Mucosa of stomach (tissue), 1 donor: ENCODE data around the gene PHLPP1.

Experiments
- H3K27me3 ChIP-seq: one replicate; pipeline ENCODE4 v1.7.0; 2013; ENCODE audit warnings: mild to moderate bottlenecking, low read length; ENCODE audit not compliant: control insufficient read depth, insufficient read depth
- H3K36me3 ChIP-seq: one replicate; pipeline ENCODE4 v1.7.0; 2013; ENCODE audit warnings: low read length; ENCODE audit not compliant: control insufficient read depth, insufficient read depth
- H3K4me1 ChIP-seq: one replicate; pipeline ENCODE4 v1.7.0; 2013; ENCODE audit warnings: mild to moderate bottlenecking, low read length; ENCODE audit not compliant: control insufficient read depth, insufficient read depth
- H3K4me3 ChIP-seq: one replicate; pipeline ENCODE4 v1.7.0; 2013; ENCODE audit warnings: low read length
- H3K9ac ChIP-seq: one replicate; pipeline ENCODE4 v1.7.0; 2013; ENCODE audit warnings: mild to moderate bottlenecking, low read length, moderate library complexity
- H3K9me3 ChIP-seq: one replicate; pipeline ENCODE4 v1.7.0; 2013; ENCODE audit warnings: mild to moderate bottlenecking, low read length, moderate library complexity; ENCODE audit not compliant: control insufficient read depth
- donor health status: Pancreatic carcinoma.

PHLPP1 gene

DNA sequence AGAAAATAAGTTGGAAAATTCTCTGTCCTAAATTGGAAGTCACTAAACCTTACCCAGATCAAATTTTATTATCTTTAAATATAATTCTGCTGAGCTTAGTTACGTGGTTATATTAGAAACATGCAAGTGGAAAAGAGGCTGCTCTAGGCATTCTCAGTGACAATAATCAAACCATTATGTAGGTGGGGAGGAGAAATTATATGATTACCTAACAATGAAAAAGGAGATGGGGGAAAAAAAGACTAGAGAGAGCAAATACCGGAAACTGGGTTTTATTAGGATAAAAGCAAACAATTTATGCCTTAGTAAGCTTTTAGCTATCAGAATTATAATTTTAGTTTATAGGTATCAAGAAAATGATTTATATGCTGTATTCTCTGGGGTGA is 53.2 kb downstream of the PHLPP1 start:
- H3K9me3 ChIP-seq = no peaks in the 10 kb centered on the region
- H3K36me3 ChIP-seq = no peaks in the 10 kb centered on the region
- peaks cover 11% of the 10 kb centered on the region for H3K4me1 ChIP-seq
- H3K27me3 ChIP-seq = no peaks in the 10 kb centered on the region
- H3K4me3 ChIP-seq = no peak overlapping the region
- no peak overlapping the region for H3K9ac ChIP-seq

GRCh38 chr18:62769216-62769615 is 53.9 kb downstream of the PHLPP1 start:
- Histone ChIP-seq H3K9me3 (no peaks in the 10 kb centered on the region), H3K4me1 (peaks cover 13% of the 10 kb centered on the region), H3K4me3 (no peak overlapping the region), H3K36me3 (no peaks in the 10 kb centered on the region), H3K27me3 (no peaks in the 10 kb centered on the region), H3K9ac (no peak overlapping the region)

DNA sequence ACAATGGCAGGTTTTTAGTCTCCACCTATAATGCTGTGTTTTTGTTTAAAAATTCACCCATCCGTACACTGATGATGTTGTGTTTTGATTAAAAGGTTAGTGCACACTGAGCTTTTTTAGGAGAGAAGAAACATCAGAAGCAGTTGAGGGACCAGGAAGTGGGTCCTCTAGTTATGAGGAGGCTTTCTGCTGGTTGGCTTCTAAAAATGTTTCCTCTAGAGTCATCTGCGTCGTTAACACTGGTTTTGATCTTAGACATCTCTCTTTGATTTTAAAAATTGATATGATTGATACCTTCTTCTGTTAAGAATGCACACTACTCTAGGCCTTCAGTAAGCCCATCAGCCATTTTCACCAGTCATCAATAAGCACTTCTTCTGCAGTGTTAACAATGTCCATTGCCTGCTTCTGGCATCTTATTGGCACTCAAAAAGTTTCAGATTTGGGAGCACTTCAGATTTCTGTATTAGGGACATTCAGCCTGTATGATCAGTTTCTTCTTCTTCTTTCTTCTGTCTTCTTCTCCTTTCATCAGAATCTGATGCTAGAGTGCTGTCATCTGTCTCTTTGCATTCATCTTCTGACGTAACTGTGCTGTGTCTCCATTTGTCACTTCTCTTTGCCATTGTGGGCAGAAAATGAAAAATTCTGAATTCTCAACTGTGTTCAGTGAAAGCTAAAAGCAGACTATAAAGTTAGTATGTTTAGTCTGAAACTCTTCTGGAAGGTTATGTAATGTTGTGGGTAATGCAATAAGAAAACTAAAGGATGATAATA is 56.3 kb downstream of the PHLPP1 start:
- Histone ChIP-seq H3K4me1 (peaks cover 15% of the 10 kb centered on the region), H3K4me3 (no peak overlapping the region), H3K27me3 (no peaks in the 10 kb centered on the region), H3K36me3 (no peaks in the 10 kb centered on the region), H3K9me3 (no peaks in the 10 kb centered on the region), H3K9ac (no peak overlapping the region)

- H3K4me1 ChIP-seq = peaks cover 10% of the 10 kb centered on the region
- no peaks in the 10 kb centered on the region for H3K27me3 ChIP-seq
- H3K9me3 ChIP-seq = no peaks in the 10 kb centered on the region
- no peaks in the 10 kb centered on the region for H3K36me3 ChIP-seq
- H3K4me3 ChIP-seq = no peak overlapping the region
- no peak overlapping the region for H3K9ac ChIP-seq
Measured at GRCh38 chr18:62772860-62773584, 57.7 kb downstream of the PHLPP1 start.

- H3K4me3 ChIP-seq = no peak overlapping the region
- H3K9me3 ChIP-seq = no peaks in the 10 kb centered on the region
- no peaks in the 10 kb centered on the region for H3K36me3 ChIP-seq
Measured at GRCh38 chr18:62773691-62774090, 58.4 kb downstream of the PHLPP1 start.

DNA sequence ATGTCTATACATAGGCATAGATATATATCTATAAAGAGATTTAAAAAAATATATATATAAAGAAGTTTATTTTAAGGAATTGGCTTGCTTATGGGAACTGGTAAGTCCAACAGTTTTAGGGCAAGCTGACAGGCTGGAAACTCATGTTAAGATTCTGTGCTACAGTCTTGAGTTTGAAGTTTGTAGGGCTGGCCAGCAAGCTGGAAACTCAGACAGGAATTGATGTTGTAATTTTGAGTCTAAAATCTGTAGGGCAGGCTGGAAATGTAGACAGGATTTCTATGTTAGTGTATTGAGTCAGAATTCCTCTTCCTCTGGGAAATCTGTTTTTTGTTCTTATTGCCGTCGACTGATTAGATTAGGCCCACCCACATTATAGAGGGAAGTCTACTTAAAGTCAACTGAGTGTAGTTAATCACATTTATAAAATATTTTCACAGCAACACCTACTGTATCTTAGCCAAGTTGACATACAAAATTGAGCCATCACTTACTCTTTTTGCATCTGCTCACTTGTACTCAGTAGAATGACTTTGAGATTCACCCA is 60.8 kb downstream of the PHLPP1 start:
- no peaks in the 10 kb centered on the region for H3K9me3 ChIP-seq

More at GRCh38 chr18:62773691-62774090, 58.4 kb downstream of the PHLPP1 start:
- Histone ChIP-seq H3K9ac (no peak overlapping the region), H3K4me1 (peaks cover 10% of the 10 kb centered on the region), H3K27me3 (no peaks in the 10 kb centered on the region)

GRCh38 chr18:62777814-62778213 is 62.5 kb downstream of the PHLPP1 start:
- H3K4me3 ChIP-seq = no peak overlapping the region
- H3K9ac ChIP-seq = no peak overlapping the region
- H3K36me3 ChIP-seq = no peaks in the 10 kb centered on the region
- H3K27me3 ChIP-seq = no peaks in the 10 kb centered on the region
- peaks cover 9% of the 10 kb centered on the region for H3K4me1 ChIP-seq
- no peaks in the 10 kb centered on the region for H3K9me3 ChIP-seq

More for the DNA sequence above, 60.8 kb downstream of the PHLPP1 start:
- H3K27me3 ChIP-seq = no peaks in the 10 kb centered on the region
- no peak overlapping the region for H3K4me3 ChIP-seq
- H3K36me3 ChIP-seq = no peaks in the 10 kb centered on the region
- H3K4me1 ChIP-seq = peaks cover 10% of the 10 kb centered on the region
- no peak overlapping the region for H3K9ac ChIP-seq

DNA sequence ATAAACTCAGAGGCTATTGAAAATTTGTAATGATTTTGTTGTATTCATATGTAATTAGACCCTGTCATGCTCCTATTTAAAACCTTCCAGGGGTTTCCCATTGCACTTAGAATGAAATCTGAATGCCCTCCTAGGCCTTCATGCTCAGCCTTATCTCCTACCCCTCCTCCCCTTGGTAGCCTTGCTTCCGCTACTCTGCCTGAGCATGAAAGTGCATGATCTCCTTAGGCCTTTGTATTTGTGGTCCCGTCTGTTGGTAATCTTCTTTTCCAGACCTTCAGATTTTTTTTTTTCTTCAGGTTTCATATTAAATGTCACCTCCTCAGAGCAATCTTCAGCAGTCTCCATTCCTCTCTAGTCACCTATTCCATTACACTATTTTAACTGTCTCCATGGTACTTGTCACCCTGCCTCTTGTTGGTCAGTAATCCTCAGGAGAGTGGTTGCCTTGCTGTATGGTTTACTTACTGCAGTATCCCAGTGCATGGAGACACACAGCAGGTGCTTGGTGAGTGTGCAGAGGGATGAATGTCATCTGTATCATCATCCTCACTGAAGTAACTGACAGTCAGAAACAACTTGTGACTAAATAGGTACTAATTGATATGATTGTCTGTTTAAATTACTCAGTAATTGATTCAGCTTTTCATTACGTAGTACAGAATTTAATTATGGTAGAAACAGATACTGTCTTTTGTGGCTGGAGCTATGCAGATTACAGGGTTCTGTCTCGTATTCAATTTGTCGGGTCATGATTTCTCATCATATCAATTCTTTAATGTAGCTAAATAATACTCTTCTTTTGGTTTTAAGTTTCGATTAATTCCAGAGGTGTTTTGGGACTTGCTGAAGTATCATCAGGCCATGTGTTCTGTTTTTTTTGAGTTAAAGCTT is 63.9 kb downstream of the PHLPP1 start:
- no peak overlapping the region for H3K4me3 ChIP-seq
- no peak overlapping the region for H3K9ac ChIP-seq
- H3K4me1 ChIP-seq = peaks cover 2% of the 10 kb centered on the region
- no peaks in the 10 kb centered on the region for H3K9me3 ChIP-seq
- H3K27me3 ChIP-seq = no peaks in the 10 kb centered on the region
- H3K36me3 ChIP-seq = no peaks in the 10 kb centered on the region

DNA sequence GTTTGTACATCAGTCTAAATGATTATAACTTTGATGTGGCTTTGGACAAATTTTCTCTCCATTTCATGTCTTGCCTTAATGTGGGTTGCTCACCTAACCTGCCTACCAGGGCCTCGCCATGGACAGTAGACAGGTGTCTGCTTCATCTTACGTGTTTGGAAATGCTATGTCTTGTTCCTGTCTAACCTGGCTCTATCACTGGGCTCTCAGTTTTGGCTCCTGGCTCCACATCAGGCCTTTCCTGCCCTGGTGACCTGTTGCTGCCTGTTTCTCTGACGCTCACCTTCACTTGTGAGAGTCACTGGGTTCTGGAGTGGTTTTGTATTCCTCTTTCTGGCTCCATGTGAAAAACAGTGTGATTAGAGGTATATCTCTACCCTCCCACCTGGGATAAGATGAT is 65.9 kb downstream of the PHLPP1 start:
- H3K4me1 ChIP-seq = no peaks in the 10 kb centered on the region
- H3K4me3 ChIP-seq = no peak overlapping the region
- H3K9ac ChIP-seq = no peak overlapping the region
- no peaks in the 10 kb centered on the region for H3K9me3 ChIP-seq
- no peaks in the 10 kb centered on the region for H3K36me3 ChIP-seq
- H3K27me3 ChIP-seq = no peaks in the 10 kb centered on the region

DNA sequence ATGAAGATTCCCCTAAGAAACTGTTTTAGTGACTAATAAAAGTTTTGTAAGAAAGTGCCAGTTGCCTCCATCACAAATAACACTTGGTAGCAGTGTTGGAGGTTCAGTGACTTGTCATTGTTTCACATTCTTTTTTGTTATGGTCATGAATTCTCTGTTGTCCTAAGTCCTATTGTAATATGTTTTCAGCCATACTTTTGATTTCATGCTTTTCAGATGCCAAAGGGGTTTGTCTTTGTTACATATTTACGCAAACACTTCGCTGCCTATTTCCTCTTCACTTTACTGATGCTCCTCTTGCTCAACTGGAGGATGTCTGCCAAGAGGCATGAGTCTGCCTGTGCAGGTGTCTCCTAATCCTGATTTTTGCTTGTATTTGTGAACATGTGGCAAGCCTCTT is 66.6 kb downstream of the PHLPP1 start:
- Histone ChIP-seq H3K4me3 (no peak overlapping the region), H3K4me1 (no peaks in the 10 kb centered on the region), H3K27me3 (no peaks in the 10 kb centered on the region), H3K9me3 (no peaks in the 10 kb centered on the region), H3K9ac (no peak overlapping the region), H3K36me3 (no peaks in the 10 kb centered on the region)

- Histone ChIP-seq H3K4me1 (no peaks in the 10 kb centered on the region), H3K9me3 (no peaks in the 10 kb centered on the region), H3K36me3 (no peaks in the 10 kb centered on the region), H3K9ac (no peak overlapping the region), H3K27me3 (no peaks in the 10 kb centered on the region), H3K4me3 (no peak overlapping the region)
Measured at GRCh38 chr18:62784338-62784965, 69.1 kb downstream of the PHLPP1 start.
